Measurements from ENCODE around the gene CYB561D1.
"Not testable (repeated sequence)": the region's sequence is repeated elsewhere in the genome, so short reads cannot be mapped to it uniquely, and the experiment has no call there.

The CYB561D1 gene, protein sequence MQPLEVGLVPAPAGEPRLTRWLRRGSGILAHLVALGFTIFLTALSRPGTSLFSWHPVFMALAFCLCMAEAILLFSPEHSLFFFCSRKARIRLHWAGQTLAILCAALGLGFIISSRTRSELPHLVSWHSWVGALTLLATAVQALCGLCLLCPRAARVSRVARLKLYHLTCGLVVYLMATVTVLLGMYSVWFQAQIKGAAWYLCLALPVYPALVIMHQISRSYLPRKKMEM

DNA sequence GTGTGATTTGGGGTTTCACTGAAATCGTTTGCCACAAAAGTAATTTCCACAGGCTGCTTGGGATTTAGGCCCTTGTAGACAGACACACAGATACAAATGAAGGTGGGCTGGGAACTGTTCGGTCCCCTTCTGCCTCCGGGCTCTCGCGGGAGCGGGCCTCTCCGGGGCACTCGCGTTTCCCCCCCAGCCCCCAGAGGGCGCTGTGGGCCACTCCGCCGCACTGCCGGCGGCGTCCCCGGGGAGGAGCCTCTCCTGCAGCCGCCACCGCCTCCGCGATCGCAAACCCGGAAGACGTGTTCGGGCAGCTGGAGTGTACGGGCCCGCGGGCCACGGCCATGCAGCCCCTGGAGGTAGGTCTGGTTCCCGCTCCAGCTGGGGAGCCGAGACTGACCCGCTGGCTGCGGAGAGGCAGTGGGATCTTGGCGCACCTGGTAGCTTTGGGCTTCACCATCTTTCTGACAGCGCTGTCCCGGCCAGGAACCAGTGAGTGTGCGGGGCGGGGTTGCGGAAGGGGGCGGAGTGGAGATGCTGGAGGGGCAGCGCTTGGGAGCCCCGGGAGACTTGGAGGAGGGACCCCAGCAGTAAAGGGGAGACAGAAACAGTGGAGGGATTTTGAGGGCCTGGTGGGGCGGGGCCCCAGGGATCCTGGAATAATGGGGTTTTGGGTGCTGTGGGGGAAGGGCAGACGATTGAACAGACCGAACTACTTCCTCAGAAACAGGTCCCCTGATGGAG, at the start of gene CYB561D1:
CYB561D1 (plus strand) TSS at position 290 of the 735 bp plus-strand sequence; CDS start at position 336, 46 bp downstream.
- Histone ChIP-seq H3K36me3 (ENCODE audit: insufficient read depth, low read length) (no peaks in the 10 kb centered on the region; the same call in 1 of the 2 replicates), H3K9ac (ENCODE audit: low read depth, low read length) (peak within 1 kb of the TSS; percentile 96), H3K4me1 (ENCODE audit: insufficient read depth, low read length) (peaks cover 17% of the 10 kb centered on the region), H3K9me3 (ENCODE audit: control insufficient read depth, insufficient read depth, low read length) (no peaks in the 10 kb centered on the region)

DNA sequence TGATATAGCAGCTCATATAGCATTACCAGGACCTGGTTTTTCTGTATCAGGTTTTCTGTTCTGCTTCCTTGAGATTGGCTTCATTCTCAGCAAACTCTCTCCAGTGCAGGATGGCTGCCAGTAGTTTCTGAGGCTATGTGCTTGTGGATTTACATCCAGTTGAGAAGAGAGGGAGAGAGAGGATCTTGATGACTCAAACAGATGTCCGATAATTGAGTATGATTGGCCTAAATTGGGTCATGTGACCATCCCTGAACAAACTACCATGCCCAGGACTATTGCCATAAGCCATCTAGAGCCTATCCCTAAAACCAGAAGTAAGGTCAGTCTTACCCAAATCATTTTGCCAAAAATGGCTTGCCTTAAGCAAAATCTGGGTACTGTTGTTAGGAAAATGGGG, 49.5 kb upstream of the CYB561D1 start:
- Histone ChIP-seq H3K4me1 (ENCODE audit: insufficient read depth, low read length) (no peaks in the 10 kb centered on the region), H3K9ac (ENCODE audit: low read depth, low read length) (no peak overlapping the region), H3K9me3 (ENCODE audit: control insufficient read depth, insufficient read depth, low read length) (no peaks in the 10 kb centered on the region), H3K36me3 (ENCODE audit: insufficient read depth, low read length) (no peaks in the 10 kb centered on the region)

DNA sequence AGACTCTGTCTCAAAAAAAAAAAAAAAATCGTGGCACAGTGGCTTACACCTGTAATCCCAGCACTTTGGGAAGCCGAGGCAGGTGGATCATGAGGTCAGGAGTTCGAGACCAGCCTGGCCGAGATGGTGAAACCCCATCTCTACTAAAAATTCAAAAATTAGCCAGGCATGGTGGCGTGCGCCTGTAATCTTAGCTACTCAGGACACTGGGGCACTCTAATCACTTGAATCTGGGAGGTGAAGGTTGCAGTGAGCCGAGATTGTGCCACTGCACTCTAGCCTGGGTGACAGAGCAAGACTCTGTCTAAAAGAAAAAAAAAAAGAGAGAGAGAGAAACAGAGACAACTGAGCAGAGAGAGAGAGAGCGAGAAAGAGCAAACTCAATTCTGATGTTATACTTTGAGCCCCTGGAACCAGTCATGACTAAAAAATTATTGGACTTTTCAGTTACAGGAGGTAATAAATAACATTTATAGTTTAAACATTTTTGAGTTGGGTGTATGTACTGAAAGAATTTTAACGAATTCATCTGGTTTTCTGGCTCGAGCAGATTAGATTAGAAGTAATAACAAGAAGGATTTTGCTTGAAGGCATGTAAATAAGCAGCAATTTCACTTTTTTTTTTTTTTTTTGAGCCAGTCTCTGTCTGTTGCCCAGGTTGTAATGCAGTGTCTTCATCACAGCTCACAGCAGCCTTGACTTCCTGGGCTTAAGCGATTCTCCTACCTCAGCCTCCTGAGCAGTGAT, 47.8 kb upstream of the CYB561D1 start:
- not testable (repeated sequence) for H3K9ac ChIP-seq (ENCODE audit: low read depth, low read length); H3K9me3 ChIP-seq (ENCODE audit: control insufficient read depth, insufficient read depth, low read length); H3K4me1 ChIP-seq (ENCODE audit: insufficient read depth, low read length); H3K36me3 ChIP-seq (ENCODE audit: insufficient read depth, low read length)

DNA sequence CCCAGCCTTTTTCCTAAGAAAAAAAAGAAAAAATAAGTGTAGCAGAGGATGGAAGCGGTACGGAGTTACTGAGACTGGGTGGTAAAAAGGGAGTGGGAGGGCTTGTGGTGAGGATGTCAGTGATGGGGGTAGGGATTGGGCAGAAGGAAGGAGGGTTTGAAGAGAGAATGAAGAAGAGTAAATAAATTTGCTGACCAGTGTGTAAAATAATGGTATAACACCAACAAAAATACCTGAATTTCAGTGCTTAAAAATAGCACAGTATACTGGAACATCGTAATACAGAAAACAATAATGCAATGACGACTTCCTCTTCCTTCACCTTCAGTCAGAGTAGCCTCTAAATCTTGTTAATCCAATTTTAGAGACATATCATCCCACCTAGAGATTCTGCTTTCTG, 46.4 kb upstream of the CYB561D1 start:
- no peaks in the 10 kb centered on the region for H3K4me1 ChIP-seq (ENCODE audit: insufficient read depth, low read length)
- H3K36me3 ChIP-seq (ENCODE audit: insufficient read depth, low read length) = no peaks in the 10 kb centered on the region
- no peak overlapping the region for H3K9ac ChIP-seq (ENCODE audit: low read depth, low read length)
- H3K9me3 ChIP-seq (ENCODE audit: control insufficient read depth, insufficient read depth, low read length) = no peaks in the 10 kb centered on the region; the same call in 1 of the 2 replicates

DNA sequence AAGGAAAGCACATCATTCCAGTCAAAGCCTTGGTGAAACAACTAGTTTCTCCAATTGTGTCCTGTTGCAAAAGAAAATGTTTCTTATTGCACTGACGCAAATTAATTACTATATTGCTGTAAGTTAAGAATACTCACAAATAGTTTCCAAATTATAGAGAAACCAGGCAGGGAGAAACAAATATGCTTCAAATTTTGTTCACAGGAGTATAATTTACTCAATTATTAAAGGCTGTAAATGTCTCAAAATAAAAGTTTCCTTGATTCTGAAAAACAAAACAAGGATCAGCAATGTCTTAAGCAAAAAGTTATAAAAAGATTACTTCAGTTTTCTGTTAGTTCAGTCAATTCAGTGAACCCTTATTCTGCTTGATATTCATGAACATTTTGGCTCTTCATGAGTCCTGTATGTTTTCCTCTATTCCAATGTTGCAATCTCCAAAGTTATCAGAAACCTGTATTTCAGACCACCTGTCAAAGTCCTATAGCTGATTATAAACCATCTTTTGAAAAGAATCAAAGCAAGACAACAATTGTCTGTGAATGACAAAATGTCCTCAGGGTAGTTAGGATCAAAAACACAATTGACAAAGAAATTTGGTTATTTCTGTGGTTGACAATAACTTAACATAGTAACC, 39.3 kb upstream of the CYB561D1 start:
- Histone ChIP-seq H3K9ac (ENCODE audit: low read depth, low read length) (no peak overlapping the region), H3K4me1 (ENCODE audit: insufficient read depth, low read length) (no peaks in the 10 kb centered on the region), H3K9me3 (ENCODE audit: control insufficient read depth, insufficient read depth, low read length) (peaks cover 19% of the 10 kb centered on the region), H3K36me3 (ENCODE audit: insufficient read depth, low read length) (no peaks in the 10 kb centered on the region)

DNA sequence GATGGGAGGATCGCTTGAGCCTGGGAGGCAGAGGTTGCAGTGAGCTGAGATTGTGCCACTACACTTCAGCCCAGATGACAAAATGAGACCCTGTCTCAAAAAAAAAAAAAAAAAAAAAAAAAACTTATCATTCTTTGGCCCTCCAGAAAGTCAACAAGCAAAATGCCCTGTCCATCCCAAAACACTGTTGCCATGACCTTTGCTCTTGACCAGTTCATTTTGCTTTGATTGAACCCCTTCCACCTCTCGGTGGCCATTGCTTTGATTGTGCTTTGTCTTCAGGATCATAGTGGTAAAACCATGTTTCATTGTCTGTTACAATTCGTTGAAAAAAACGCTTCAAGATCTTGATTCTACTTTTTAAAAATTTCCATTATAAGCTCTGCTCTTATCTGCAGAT, 36.1 kb upstream of the CYB561D1 start:
- Histone ChIP-seq H3K4me1 (ENCODE audit: insufficient read depth, low read length) (no peaks in the 10 kb centered on the region), H3K36me3 (ENCODE audit: insufficient read depth, low read length) (no peaks in the 10 kb centered on the region; the same call in 1 of the 2 replicates), H3K9ac (ENCODE audit: low read depth, low read length) (no peak overlapping the region), H3K9me3 (ENCODE audit: control insufficient read depth, insufficient read depth, low read length) (peaks cover 19% of the 10 kb centered on the region)

DNA sequence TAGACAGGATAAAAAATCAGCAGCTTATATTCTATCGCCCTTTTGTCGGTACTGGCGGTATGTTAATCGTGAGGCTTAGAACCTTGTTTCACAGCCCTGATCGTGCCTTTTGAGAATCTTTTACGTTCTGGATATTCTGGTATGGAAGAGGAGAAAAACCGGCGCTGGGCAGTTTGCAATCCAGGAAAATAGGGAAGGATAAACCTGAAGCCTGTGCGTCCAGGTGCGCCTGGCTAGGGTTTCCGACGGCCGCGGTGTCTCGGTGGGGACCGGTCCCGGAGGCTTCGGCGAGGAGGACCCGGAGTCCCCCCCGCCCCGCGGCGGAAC, 27.8 kb upstream of the CYB561D1 start:
- Histone ChIP-seq H3K9me3 (ENCODE audit: control insufficient read depth, insufficient read depth, low read length) (no peaks in the 10 kb centered on the region), H3K4me1 (ENCODE audit: insufficient read depth, low read length) (peaks cover 14% of the 10 kb centered on the region; the same call in 1 of the 2 replicates), H3K9ac (ENCODE audit: low read depth, low read length) (peak overlapping the region; percentile 87; the same call in 1 of the 2 replicates), H3K36me3 (ENCODE audit: insufficient read depth, low read length) (no peaks in the 10 kb centered on the region; the same call in 1 of the 2 replicates)

DNA sequence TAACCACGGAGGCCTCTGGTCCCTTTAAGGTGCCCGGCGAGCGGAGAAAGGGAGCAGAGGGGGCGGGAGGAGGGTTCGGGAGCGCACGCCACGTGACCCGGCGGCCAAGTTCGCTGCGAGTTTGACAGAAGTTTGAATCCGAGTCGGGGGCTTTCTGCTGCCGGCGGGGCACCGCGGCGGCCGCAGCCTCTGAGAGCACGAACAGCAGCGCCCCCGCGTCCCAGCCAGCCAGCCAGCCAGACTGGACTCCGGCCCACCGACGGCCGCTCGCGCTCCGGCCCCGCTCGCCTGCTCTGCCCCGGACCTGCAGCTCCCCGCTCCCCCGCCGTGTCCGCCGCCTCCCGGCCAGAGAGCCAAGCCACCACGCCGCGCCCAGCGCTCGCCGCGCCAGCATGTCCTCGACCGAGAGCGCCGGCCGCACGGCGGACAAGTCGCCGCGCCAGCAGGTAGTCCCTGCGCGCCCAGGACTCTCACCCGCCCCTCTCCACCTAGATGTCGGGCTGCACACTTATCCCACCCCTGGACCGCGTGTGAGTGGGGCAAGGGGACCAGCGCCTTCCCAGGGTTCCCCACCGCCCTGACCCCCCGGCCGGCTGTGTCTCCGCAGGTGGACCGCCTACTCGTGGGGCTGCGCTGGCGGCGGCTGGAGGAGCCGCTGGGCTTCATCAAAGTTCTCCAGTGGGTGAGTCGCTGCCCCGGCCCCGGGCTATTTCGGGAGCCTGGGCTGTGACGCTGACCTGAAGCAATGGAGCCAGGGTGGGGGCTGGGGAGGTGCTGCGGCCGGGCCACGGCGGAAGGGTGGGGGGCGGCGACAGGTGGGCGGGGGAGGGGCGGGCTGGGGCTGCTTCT, 27.2 kb upstream of the CYB561D1 start, which contains the start of gene SYPL2:
SYPL2 (plus strand) TSS at position 95 of the 849 bp plus-strand sequence; CDS start at position 393, 298 bp downstream.
- peak within 1 kb of the TSS; percentile 87 for H3K9ac ChIP-seq (ENCODE audit: low read depth, low read length)

DNA sequence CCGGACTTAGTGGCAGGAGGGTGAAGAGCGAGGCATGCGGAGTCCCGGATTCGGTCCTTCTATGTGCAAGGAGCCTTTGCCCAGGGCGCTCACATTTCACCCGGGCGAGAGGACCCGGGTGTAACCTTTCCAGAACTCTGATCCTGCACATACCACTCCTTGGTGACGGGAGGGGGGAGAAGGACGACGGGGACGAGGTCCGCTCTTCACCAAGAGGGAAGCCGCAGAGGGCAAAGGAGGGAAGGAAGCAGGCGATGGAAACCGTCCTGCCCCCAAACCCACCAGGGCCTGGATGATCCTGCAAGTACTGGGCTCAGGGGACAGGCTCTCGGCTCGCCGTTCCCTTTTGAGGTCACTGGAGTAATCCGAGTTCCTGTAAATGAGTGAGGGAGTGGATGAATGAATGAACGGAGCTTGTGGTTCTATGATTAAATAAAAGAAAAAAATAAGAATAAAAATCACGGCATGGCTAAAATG, 26.6 kb upstream of the CYB561D1 start:
- Histone ChIP-seq H3K4me1 (ENCODE audit: insufficient read depth, low read length) (peaks cover 14% of the 10 kb centered on the region; the same call in 1 of the 2 replicates), H3K9ac (ENCODE audit: low read depth, low read length) (peak overlapping the region; percentile 35; the same call in 1 of the 2 replicates), H3K9me3 (ENCODE audit: control insufficient read depth, insufficient read depth, low read length) (no peaks in the 10 kb centered on the region), H3K36me3 (ENCODE audit: insufficient read depth, low read length) (no peaks in the 10 kb centered on the region; the same call in 1 of the 2 replicates)

More for the DNA sequence above, 27.2 kb upstream of the CYB561D1 start, which contains the start of gene SYPL2:
- H3K36me3 ChIP-seq (ENCODE audit: insufficient read depth, low read length) = no peaks in the 10 kb centered on the region; the same call in 1 of the 2 replicates
- peaks cover 14% of the 10 kb centered on the region; the same call in 1 of the 2 replicates for H3K4me1 ChIP-seq (ENCODE audit: insufficient read depth, low read length)
- no peaks in the 10 kb centered on the region for H3K9me3 ChIP-seq (ENCODE audit: control insufficient read depth, insufficient read depth, low read length)

DNA sequence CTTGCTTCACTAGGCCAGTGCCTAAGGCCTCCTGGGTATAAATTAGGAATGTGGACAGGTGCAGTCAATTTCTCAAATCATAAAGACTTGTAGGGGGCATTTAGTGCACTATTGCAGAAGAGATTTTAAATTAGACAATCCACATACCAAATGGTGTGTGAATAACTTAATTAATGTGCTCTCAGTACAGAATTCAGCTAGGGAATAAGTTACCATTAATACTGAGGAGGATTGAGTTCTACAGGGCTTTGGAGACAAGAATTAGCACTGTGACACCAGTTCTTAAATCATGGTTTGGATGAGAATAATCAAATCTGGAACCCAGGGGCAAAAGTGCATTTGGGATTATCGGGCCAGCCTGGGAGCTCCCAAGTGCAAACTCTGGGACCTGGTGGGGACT, 25.8 kb upstream of the CYB561D1 start:
- Histone ChIP-seq H3K36me3 (ENCODE audit: insufficient read depth, low read length) (no peaks in the 10 kb centered on the region), H3K9me3 (ENCODE audit: control insufficient read depth, insufficient read depth, low read length) (no peaks in the 10 kb centered on the region), H3K4me1 (ENCODE audit: insufficient read depth, low read length) (peaks cover 14% of the 10 kb centered on the region; the same call in 1 of the 2 replicates), H3K9ac (ENCODE audit: low read depth, low read length) (no peak overlapping the region)

DNA sequence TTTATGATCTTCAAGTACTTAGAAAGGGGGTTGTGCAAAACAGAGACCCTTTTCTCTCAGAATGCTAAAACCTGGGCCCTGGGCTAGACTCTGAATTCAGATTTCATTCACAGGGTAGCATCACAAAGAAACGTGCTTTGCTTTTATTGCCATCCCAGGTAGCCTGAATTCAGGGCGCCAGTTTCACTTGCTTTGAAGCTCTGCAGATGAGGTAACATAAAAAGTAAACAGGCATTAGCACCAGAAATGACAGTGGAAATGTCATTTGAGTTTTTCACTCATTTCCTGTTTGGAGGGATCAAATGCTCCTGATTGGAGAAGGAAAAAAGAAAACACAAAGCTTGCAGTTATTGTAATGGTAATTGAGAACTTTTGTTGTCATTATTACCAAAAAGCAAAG, 25.0 kb upstream of the CYB561D1 start:
- H3K36me3 ChIP-seq (ENCODE audit: insufficient read depth, low read length) = no peaks in the 10 kb centered on the region
- no peaks in the 10 kb centered on the region for H3K9me3 ChIP-seq (ENCODE audit: control insufficient read depth, insufficient read depth, low read length)
- H3K9ac ChIP-seq (ENCODE audit: low read depth, low read length) = no peak overlapping the region
- peaks cover 14% of the 10 kb centered on the region; the same call in 1 of the 2 replicates for H3K4me1 ChIP-seq (ENCODE audit: insufficient read depth, low read length)

DNA sequence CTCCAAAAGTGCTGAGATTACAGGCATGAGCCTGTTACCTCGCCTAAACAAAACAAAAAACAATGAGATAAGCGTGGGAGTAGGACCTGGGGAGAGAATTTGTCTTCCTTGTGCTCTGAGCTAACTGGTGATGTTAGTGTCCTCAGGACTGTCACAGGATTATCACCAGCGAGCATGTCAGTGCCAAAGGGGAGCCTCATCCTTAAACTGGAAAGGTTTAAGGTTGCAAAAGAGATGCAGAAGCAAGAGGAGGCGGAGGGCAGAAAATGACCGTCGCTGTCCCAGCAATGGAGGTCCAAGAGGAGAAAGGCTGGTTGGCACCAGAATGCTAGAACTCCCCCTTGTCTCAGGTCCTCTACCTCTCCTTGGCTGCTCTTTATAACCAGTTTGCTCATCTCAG, 23.6 kb upstream of the CYB561D1 start:
- Histone ChIP-seq H3K9me3 (ENCODE audit: control insufficient read depth, insufficient read depth, low read length) (no peaks in the 10 kb centered on the region), H3K9ac (ENCODE audit: low read depth, low read length) (no peak overlapping the region), H3K36me3 (ENCODE audit: insufficient read depth, low read length) (no peaks in the 10 kb centered on the region), H3K4me1 (ENCODE audit: insufficient read depth, low read length) (peaks cover 14% of the 10 kb centered on the region; the same call in 1 of the 2 replicates)

DNA sequence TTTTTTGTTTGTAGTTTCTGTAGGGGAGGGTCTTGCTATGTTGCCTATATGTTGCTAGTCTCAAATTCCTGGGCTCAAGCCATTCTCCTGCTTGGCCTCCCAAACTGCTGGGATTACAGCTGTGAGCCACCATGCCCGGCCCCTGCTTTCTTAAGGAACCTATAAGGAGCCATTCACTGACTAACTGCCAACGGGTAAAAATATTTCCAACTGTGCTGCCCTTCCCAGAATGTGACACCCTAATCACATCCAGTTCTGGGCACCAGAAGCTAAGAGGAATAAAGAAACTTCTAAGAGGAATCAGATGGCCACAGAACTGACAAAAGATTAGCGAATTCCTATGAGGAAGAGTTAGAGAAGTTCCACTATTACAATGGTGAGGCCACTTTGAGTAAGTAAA, 21.1 kb upstream of the CYB561D1 start:
- H3K36me3 ChIP-seq (ENCODE audit: insufficient read depth, low read length) = no peaks in the 10 kb centered on the region
- peaks cover 14% of the 10 kb centered on the region; the same call in 1 of the 2 replicates for H3K4me1 ChIP-seq (ENCODE audit: insufficient read depth, low read length)
- H3K9ac ChIP-seq (ENCODE audit: low read depth, low read length) = no peak overlapping the region
- no peaks in the 10 kb centered on the region for H3K9me3 ChIP-seq (ENCODE audit: control insufficient read depth, insufficient read depth, low read length)
